ENCODE results near the gene MSI2.

DNA sequence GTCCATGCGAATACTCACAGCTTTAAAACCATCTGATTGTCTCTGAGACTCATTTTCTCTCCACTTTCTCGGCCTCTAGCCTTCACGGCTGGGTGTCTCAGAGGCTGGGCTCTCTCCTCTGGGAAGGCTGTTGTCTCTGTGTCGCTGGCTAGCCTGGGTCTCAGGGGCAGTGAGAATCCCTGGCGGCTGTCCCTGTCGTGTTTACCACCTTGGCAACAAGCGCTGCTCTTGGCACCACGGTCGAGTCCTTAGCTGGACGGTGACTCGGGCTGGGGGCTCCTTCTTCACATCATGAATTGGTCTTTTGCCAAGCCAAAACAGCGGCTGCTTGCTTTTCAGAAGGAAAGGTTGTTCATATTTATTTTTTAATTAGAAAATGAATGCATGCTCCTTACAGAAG, 81.1 kb downstream of the MSI2 start:
- TF ChIP-seq, protein P1, sequence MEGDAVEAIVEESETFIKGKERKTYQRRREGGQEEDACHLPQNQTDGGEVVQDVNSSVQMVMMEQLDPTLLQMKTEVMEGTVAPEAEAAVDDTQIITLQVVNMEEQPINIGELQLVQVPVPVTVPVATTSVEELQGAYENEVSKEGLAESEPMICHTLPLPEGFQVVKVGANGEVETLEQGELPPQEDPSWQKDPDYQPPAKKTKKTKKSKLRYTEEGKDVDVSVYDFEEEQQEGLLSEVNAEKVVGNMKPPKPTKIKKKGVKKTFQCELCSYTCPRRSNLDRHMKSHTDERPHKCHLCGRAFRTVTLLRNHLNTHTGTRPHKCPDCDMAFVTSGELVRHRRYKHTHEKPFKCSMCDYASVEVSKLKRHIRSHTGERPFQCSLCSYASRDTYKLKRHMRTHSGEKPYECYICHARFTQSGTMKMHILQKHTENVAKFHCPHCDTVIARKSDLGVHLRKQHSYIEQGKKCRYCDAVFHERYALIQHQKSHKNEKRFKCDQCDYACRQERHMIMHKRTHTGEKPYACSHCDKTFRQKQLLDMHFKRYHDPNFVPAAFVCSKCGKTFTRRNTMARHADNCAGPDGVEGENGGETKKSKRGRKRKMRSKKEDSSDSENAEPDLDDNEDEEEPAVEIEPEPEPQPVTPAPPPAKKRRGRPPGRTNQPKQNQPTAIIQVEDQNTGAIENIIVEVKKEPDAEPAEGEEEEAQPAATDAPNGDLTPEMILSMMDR (IDR thresholded peaks at IDR 0.05): no peak
- no peak for TF ChIP-seq POLR2A (IDR thresholded peaks at IDR 0.05)

Measured in thyroid gland (tissue), 4 donors.